GM10847 (cell line): Measurements from ENCODE around the gene PLA2G2D.

Source experiments
- POLR2A ChIP-seq: IDR thresholded peaks from 2 replicates; pipeline ENCODE4 v1.6.1; 2011; ENCODE audit not compliant: insufficient read length; ENCODE audit errors: extremely low read depth

The PLA2G2D gene

DNA sequence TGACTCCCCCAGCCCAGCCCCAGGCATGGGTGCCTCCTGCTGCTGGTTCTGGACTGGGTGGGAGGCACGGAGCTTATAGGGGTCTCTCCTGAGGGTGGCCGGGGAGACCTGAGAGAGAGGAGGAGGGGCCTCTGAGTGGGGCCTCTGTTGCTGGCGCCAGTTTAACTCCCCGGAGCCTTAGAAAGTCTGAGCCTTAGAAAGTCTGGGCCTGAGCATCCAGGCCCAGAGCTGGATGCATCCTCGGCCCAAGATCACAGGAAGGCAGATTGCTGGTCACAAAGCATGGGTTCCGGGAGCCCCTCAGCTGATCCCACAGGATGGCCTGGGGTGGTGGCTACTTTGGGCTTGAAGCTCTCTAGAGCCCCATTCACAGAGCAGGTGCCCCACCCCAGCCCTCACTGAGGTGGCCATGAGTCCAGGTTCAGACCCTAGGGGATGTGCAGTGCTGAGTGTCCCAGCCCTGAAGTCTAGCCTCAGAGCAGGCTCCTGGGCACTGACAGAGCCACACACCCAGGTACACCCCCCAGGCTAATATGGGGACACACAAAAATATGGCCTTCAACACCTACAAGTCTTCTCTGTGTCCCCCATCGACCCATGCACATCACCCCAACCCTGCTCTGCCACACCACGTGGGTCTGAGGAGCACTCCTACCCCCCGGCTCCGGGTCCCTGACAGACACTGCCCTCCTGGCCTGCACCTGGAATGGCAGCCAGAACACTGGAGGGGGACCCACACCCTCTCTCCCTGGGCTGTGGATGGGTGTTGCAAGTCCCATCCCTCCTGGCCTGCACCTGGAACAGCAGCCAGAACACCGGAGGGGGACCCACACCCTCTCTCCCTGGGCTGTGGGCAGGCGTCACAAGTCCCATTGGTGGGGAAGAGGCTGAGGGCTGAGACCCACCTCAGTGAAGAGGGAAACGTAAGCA lies 29.5 kb upstream of the PLA2G2D start:
- TF ChIP-seq POLR2A, result no peak

DNA sequence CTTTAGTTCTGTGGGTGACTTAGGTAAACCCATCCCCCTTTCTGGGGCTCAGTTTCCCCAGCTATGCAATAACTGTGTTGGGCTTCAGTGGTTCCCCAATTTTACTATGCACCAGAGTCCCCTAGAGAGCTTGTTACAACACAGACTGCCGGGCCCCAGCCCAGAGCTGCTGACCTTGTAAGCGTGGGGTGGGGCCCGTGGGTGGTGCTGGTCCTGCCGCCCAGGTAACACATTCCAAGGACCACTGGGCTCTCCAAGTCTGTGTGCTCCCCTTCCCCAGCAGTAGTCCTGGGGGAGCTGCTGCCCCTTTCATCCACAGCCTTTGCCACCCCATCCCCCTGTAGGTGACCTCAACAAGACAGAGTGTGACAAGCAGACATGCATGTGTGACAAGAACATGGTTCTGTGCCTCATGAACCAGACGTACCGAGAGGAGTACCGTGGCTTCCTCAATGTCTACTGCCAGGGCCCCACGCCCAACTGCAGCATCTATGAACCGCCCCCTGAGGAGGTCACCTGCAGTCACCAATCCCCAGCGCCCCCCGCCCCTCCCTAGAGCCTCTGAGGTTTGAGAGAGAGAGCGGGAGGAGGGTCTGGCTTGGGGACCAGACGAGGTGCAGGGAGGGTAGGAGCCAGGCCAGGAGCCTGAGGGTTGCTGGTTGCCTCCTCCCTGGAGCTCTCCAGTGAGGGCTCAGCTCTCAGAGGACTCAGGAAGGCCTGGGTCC lies 28.7 kb upstream of the PLA2G2D start:
- no peak for TF ChIP-seq POLR2A

DNA sequence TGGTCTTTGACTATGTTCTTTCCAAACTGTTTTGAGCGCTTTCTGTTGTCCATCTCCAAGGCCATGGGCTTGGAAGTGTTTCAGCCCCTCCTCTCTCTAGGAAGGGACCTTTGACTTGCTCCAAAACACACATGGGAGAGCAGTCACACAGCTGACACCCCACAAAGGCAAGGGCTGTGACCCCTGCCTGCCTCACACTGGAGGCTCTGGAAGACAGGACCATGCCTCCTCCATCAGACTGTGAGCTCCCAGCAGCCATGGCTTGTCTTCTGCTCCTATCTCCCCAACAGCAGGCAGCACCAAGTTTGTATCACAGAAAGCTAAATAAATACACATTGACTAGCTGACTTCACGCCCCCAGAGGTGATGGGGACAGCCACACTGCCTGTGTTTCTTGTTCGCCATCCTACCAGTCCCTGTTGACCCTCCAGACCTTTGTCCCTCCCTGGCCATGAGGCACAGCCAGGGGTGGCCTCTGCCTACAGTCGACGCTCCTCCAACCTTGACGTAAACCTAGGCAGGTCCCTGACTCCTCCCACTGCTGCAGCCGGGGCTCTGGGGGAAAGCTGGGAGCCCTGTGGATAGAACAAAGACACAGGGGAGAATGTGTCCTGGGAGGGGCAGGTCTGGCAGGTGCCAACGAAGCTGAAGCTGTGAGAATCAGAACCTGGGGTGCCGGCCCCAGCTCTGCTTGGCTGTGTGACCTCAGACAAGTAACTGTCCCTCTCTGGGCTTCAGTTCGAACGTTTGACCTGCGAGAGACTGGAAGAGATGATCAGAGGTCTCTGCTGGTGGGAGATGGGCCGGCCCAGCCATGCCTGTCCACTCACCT lies 24.6 kb upstream of the PLA2G2D start:
- TF ChIP-seq POLR2A, result no peak

DNA sequence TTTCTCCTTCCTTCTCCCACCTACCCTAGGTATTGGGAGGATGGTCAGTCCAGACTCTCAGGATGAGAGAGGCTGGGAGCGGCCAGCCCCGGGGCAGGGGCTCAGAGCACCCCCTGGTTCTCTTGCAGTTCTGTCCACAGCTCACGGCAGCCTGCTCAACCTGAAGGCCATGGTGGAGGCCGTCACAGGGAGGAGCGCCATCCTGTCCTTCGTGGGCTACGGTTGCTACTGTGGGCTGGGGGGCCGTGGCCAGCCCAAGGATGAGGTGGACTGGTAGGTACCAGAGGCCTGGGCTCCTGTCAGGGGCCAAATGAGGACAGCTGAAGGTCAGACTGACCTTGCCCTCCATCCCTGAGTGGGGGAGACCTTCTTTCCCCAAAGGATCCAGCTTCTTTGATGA lies 24.0 kb upstream of the PLA2G2D start:
- no peak for TF ChIP-seq POLR2A

- TF ChIP-seq POLR2A, result no peak
Measured at GRCh38 chr1:20142001-20142710, 22.8 kb upstream of the PLA2G2D start.

- no peak for TF ChIP-seq POLR2A
Measured at GRCh38 chr1:20141466-20141865, 22.1 kb upstream of the PLA2G2D start.

DNA sequence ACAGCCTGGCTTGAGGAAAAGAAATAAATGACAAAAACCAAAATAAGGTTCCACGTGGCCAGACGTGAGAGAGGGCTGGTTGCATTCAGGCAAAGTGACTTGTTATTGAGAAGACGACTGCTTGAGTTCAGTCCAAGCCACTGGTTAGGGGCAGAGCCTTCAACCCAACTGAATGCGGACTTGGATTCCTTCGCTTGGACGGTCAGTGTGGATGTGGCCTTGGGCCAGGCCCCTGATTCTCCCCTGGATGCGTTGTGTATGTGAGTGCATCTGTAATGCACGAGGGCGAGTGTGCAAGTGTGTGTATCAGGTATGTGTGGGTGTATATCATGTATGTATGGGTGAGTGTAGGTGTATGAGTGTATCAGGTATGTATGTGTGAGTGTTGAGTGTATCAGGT lies 21.7 kb upstream of the PLA2G2D start:
- TF ChIP-seq POLR2A, result no peak

- TF ChIP-seq POLR2A, result no peak
Measured at GRCh38 chr1:20139776-20140612, 20.7 kb upstream of the PLA2G2D start.

- no peak for TF ChIP-seq POLR2A
Measured at GRCh38 chr1:20138961-20139550, 19.7 kb upstream of the PLA2G2D start, which contains the start of gene PLA2G2F. Gene PLA2G2F (plus strand): TSS chr1:20139323. CDS start chr1:20139428, 105 bp downstream.

GRCh38 chr1:20138346-20138745 lies 19.0 kb upstream of the PLA2G2D start:
- TF ChIP-seq POLR2A, result no peak

DNA sequence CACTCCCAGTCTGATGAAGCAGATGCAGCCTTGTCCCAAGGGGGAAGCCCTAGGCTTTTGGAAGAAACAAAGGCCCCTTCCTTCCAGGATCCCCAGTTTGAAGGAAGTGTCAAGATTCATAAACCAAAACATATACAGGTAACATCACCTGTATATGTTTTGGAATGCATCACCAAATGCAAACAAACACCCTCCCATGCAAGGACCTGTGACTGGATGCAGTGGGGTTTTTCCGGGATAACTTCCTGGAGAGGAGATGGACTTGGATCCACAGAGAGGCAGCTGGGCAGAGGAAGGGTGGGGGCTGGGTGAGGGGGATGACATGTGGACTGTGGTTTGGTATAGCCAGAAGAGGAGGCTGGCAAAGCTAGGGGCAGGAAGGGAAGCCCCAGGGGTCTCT lies 18.3 kb upstream of the PLA2G2D start:
- no peak for TF ChIP-seq POLR2A

DNA sequence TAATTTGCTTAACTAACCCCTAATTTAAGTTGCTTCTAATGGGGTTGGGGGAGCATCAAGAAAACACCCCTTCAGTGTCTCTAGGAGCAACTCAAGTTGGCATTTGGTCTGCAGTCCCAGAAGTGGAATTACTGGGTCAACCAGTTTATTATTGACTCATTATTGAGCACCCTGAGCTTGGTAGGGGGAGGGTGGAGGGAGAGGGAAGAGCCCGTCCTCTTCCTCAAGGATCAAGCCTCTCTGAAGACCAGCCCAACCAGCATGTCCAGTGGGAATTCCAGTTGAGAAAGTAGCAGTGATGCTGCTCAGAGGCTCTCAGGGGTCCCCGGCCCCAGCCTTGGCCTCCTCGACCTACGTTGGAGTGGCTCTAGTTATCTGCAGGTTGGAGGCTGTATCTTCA lies 17.7 kb upstream of the PLA2G2D start:
- no peak for TF ChIP-seq POLR2A

DNA sequence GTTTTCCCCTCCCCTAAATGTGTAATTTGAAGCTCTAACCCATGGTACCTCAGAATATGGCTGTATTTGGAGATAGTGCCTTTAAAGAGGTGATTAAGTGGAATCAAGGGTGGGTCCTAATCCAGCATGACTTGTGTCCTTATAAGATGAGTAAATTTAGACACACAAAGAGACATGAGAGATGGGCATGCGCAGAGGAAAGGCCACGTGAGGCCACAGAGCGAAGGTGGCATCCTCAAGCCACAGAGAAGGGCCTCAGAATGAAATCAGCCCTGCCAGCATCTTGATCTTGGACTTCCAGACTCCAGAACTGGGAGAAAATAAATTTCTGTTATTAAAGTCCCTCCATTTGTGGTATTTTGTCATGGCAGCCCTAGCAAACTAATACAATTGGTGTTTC lies 16.9 kb upstream of the PLA2G2D start:
- no peak for TF ChIP-seq POLR2A

GRCh38 chr1:20134995-20135394 lies 15.7 kb upstream of the PLA2G2D start:
- no peak for TF ChIP-seq POLR2A
